AG10803 (cell line): ENCODE measurements around the gene YIF1A.

Experiments
- DNase-seq: peaks from one replicate; pipeline ENCODE4 v3.0.0; 2010; ENCODE audit warnings: low read depth
- H3K4me3 ChIP-seq: 2 replicates; pipeline ENCODE4 v1.5.1; 2011; ENCODE audit warnings: mild to moderate bottlenecking, low read length, control low read depth
- CTCF ChIP-seq: conservative IDR thresholded peaks from 2 replicates; pipeline ENCODE4 v1.5.1; 2011; ENCODE audit warnings: mild to moderate bottlenecking, low read length, control low read depth, inconsistent platforms

YIF1A gene

DNA sequence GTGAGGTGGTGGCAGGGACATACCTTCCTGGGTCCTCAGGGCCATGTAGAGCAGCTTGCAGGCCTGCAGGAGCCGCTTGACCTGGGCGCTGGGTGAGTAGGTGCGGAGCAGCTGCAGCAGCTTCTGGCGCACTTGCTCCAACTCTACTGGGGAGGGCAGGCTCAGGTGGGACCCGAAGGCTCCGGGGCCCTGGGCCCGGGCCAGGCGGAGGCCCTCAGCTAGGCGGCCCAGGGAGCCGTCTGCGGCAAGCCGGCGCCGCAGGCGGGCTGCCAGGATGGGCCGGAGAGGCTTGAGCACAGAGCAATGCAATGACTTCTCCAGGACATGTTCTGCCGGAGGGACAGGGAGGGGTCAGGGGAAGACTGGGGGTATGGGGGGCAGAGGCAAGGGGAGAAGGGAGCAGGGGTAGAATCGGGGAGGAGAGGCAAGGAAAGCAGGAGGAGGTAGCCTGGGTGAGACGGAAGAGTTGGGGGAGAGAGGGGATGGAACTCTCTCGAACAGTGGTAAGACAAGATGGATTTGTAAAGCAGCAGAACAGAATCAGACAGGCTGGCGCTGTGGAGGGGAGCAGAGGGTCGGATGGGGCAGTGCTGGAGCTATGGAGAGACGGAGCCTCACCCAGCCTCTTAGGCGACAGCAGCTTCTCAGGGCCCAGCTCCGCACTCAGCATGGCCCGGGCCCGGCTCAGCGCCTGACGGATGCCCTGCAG is 45.1 kb upstream of the YIF1A start:
- TF ChIP-seq CTCF, result no peak
- peak overlapping the region; percentile 86 for H3K4me3 ChIP-seq
- no peak for DNase-seq

DNA sequence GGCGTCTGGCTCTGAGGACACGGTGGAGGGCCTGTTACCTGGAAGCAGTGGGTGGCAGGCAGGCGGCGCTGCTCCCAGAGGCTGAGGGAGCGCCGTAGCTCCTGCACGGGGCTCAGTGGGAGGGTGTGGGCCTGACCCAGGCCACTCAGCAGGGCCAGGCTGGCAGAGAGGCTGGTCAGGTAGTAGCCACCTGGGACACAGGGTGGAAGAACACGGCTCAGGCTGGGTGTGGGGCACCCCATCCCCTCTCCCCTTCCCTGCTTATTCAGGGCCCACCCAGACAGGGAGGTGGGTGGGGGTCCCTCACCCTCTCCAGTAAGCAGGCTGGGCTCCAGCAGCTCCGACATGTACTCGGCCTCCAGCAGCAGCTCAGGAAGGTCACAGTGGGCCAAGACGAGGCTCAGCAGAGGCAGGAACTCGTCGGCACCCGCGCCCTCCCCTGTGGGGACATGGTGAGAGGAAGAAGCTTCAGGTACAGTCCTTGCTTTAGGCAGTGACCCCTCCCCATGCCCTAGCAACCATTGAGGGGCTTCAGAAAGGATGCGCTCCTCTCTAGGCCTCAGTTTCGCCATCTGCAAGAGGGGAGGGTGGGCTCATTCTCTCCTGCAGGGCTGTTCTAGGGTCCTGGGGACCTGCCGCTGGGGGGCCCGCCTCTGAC is 44.4 kb upstream of the YIF1A start:
- DNase-seq, result no peak
- TF ChIP-seq CTCF, result no peak
- no peak overlapping the region for H3K4me3 ChIP-seq

- no peak overlapping the region for H3K4me3 ChIP-seq
- no peak for DNase-seq
- no peak for TF ChIP-seq CTCF
Measured at GRCh38 chr11:66332371-66333219, 43.7 kb upstream of the YIF1A start.

DNA sequence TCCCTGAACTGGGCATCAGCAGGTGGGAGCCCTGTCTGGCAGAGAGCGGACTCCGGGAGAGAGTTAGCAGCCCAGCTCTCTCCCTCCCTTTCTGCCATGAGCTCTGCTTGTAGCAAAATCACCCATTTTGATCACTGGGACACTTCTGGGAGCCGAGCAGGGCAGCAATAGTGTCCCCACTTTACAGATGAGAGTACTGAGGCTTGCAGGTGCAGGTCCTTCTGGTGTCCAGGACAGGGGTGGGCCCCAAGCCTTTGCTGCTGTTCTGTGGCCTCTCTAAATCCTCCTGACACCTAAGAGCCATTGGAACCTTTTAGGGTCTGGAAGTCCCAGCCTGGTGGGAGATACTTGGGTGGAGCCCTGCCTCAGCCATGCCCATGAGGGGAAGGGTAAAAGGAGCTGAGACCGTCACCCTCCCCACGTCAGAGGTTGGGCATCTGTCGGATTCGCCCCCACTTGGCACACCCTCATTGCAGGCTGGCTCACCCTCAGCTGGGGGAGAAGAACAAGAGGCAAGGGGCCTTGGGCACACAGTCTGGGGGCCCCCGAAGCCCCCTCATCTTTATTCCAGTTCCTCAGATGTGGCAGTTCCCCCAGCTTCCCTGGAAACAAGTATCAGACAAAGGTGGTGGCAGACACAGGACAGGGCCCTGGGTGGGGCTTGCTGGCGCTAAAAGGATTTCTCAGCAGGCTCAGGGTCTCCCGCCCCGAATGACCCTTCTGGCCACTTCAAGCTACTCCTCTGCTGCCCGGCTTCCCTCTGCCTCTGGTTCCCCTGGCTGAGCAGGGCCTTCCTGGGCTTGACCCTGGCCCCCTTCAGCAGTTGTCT is 42.8 kb upstream of the YIF1A start:
- no peak overlapping the region for H3K4me3 ChIP-seq
- TF ChIP-seq CTCF, result no peak
- no peak for DNase-seq

GRCh38 chr11:66330931-66331330 is 42.0 kb upstream of the YIF1A start:
- TF ChIP-seq CTCF, result no peak
- no peak overlapping the region for H3K4me3 ChIP-seq
- DNase-seq, result no peak

GRCh38 chr11:66329165-66329673 is 40.3 kb upstream of the YIF1A start:
- TF ChIP-seq CTCF, result no peak
- no peak overlapping the region for H3K4me3 ChIP-seq
- no peak for DNase-seq
